ENCODE measurements around the gene MOSMO.

Gene MOSMO

GRCh38 chr16:22052980-22053379 lies 45.1 kb downstream of the MOSMO start:
- no peak overlapping the region for H3K4me3 ChIP-seq (ENCODE audit: low read length)
- H3K9me3 ChIP-seq (ENCODE audit: control insufficient read depth, insufficient read depth, low read length): no peaks in the 10 kb centered on the region
- no peaks in the 10 kb centered on the region for H4K20me1 ChIP-seq (ENCODE audit: control insufficient read depth, insufficient read depth, low read depth, low read length)
- no peaks in the 10 kb centered on the region; the same call in 1 of the 2 replicates for H3K79me2 ChIP-seq (ENCODE audit: control insufficient read depth, low read length)
- no peaks in the 10 kb centered on the region for H3K27me3 ChIP-seq (ENCODE audit: control insufficient read depth, low read length)
- no peak overlapping the region for H3K4me2 ChIP-seq (ENCODE audit: low read length)
- no peak overlapping the region for H3K27ac ChIP-seq (ENCODE audit: low read depth, low read length)
- no peaks in the 10 kb centered on the region for H3F3A ChIP-seq (ENCODE audit: control insufficient read depth, insufficient read depth)
- no peaks in the 10 kb centered on the region for H3K36me3 ChIP-seq (ENCODE audit: control insufficient read depth, low read length)
- no peaks in the 10 kb centered on the region for H3K4me1 ChIP-seq (ENCODE audit: control insufficient read depth, low read length)
- TF ChIP-seq, protein P1, sequence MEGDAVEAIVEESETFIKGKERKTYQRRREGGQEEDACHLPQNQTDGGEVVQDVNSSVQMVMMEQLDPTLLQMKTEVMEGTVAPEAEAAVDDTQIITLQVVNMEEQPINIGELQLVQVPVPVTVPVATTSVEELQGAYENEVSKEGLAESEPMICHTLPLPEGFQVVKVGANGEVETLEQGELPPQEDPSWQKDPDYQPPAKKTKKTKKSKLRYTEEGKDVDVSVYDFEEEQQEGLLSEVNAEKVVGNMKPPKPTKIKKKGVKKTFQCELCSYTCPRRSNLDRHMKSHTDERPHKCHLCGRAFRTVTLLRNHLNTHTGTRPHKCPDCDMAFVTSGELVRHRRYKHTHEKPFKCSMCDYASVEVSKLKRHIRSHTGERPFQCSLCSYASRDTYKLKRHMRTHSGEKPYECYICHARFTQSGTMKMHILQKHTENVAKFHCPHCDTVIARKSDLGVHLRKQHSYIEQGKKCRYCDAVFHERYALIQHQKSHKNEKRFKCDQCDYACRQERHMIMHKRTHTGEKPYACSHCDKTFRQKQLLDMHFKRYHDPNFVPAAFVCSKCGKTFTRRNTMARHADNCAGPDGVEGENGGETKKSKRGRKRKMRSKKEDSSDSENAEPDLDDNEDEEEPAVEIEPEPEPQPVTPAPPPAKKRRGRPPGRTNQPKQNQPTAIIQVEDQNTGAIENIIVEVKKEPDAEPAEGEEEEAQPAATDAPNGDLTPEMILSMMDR (IDR thresholded peaks at IDR 0.05; ENCODE audit: low read depth, low read length, poor library complexity, severe bottlenecking): no peak
- no peak for TF ChIP-seq EZH2phosphoT487 (IDR thresholded peaks at IDR 0.05; ENCODE audit: borderline replicate concordance, low read length)
- no peaks in the 10 kb centered on the region for H3K9me2 ChIP-seq (replicated peaks; ENCODE audit: control insufficient read depth, low read length)

GRCh38 chr16:22053921-22054341 lies 46.0 kb downstream of the MOSMO start:
- Histone ChIP-seq H3K9me2 (replicated peaks; ENCODE audit: control insufficient read depth, low read length) (no peaks in the 10 kb centered on the region), H4K20me1 (ENCODE audit: control insufficient read depth, insufficient read depth, low read depth, low read length) (no peaks in the 10 kb centered on the region), H3K27me3 (ENCODE audit: control insufficient read depth, low read length) (no peaks in the 10 kb centered on the region), H3K79me2 (ENCODE audit: control insufficient read depth, low read length) (no peaks in the 10 kb centered on the region; the same call in 1 of the 2 replicates), H3K27ac (ENCODE audit: low read depth, low read length) (no peak overlapping the region), H3K4me3 (ENCODE audit: low read length) (no peak overlapping the region), H3K36me3 (ENCODE audit: control insufficient read depth, low read length) (no peaks in the 10 kb centered on the region), H3K4me1 (ENCODE audit: control insufficient read depth, low read length) (no peaks in the 10 kb centered on the region), H3K4me2 (ENCODE audit: low read length) (no peak overlapping the region), H3F3A (ENCODE audit: control insufficient read depth, insufficient read depth) (no peaks in the 10 kb centered on the region), H3K9me3 (ENCODE audit: control insufficient read depth, insufficient read depth, low read length) (no peaks in the 10 kb centered on the region)
- no peak for TF ChIP-seq EZH2phosphoT487 (IDR thresholded peaks at IDR 0.05; ENCODE audit: borderline replicate concordance, low read length)
- TF ChIP-seq, protein P1 (IDR thresholded peaks at IDR 0.05; ENCODE audit: low read depth, low read length, poor library complexity, severe bottlenecking): no peak

GRCh38 chr16:22054847-22055590 lies 47.1 kb downstream of the MOSMO start:
- H3K27ac ChIP-seq (ENCODE audit: low read depth, low read length): no peak overlapping the region
- H3K9me2 ChIP-seq (replicated peaks; ENCODE audit: control insufficient read depth, low read length): no peaks in the 10 kb centered on the region
- H3K4me2 ChIP-seq (ENCODE audit: low read length): no peak overlapping the region
- no peaks in the 10 kb centered on the region for H3K9me3 ChIP-seq (ENCODE audit: control insufficient read depth, insufficient read depth, low read length)
- H3K27me3 ChIP-seq (ENCODE audit: control insufficient read depth, low read length): no peaks in the 10 kb centered on the region
- no peaks in the 10 kb centered on the region for H3K36me3 ChIP-seq (ENCODE audit: control insufficient read depth, low read length)
- no peaks in the 10 kb centered on the region for H3F3A ChIP-seq (ENCODE audit: control insufficient read depth, insufficient read depth)
- H3K4me3 ChIP-seq (ENCODE audit: low read length): no peak overlapping the region
- H4K20me1 ChIP-seq (ENCODE audit: control insufficient read depth, insufficient read depth, low read depth, low read length): no peaks in the 10 kb centered on the region
- TF ChIP-seq EZH2phosphoT487 (IDR thresholded peaks at IDR 0.05; ENCODE audit: borderline replicate concordance, low read length): no peak
- TF ChIP-seq, protein P1 (IDR thresholded peaks at IDR 0.05; ENCODE audit: low read depth, low read length, poor library complexity, severe bottlenecking): no peak
- H3K4me1 ChIP-seq (ENCODE audit: control insufficient read depth, low read length): no peaks in the 10 kb centered on the region
- H3K79me2 ChIP-seq (ENCODE audit: control insufficient read depth, low read length): no peaks in the 10 kb centered on the region; the same call in 1 of the 2 replicates
